ENCODE data around the gene KDELR3.

The KDELR3 gene

DNA sequence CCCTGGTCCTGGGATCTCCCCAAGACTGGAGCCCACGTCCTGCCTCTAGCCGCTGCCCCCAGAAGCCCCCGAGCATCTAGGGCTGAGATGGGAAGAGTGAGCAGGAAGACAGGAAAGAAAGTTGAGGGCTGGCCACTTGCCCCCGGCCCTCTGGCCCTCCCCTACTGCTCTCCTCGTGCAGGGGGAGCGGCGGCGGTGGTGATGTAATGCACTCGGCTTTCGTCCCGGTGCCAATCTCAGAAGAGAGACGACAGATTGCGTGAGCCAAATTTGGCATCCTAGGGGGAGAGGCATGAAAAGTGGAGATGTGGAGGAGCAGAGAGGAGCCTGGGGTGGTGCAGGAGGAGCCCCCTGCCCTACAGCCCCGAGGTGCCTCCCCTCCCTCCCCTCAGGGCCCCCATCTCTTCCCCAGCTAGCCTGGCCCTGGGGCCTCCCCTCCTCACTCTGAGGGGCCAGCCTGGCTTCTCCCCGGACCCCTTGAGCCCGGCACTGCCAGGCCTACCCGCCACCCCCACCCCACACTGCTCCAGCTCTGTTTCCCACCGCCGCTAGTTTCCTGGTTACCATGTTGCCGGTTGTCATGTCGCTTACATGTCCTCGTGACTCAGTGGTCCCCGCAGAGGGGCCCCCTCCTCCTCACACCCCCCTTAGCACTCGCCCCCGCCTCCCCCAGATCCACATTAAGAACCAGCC is 15.4 kb upstream of the KDELR3 start (continued):
- no peak for TF ChIP-seq ZNF660 (tag by site-specific recombination; IDR thresholded peaks at IDR 0.05)
- no peak for TF ChIP-seq ZFP69B (tag by site-specific recombination; IDR thresholded peaks at IDR 0.05)
- no peak for TF ChIP-seq ZNF223 (tag by site-specific recombination; IDR thresholded peaks at IDR 0.05)
- TF ChIP-seq ZXDB (tag by site-specific recombination; IDR thresholded peaks at IDR 0.05) = no peak
- no peak for TF ChIP-seq ZNF169 (tag by site-specific recombination; IDR thresholded peaks at IDR 0.05)
- TF ChIP-seq, protein P1, sequence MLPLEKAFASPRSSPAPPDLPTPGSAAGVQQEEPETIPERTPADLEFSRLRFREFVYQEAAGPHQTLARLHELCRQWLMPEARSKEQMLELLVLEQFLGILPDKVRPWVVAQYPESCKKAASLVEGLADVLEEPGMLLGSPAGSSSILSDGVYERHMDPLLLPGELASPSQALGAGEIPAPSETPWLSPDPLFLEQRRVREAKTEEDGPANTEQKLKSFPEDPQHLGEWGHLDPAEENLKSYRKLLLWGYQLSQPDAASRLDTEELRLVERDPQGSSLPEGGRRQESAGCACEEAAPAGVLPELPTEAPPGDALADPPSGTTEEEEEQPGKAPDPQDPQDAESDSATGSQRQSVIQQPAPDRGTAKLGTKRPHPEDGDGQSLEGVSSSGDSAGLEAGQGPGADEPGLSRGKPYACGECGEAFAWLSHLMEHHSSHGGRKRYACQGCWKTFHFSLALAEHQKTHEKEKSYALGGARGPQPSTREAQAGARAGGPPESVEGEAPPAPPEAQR (tag by site-specific recombination; IDR thresholded peaks at IDR 0.05) = no peak
- TF ChIP-seq ZNF416 (tag by site-specific recombination; IDR thresholded peaks at IDR 0.05) = no peak
- TF ChIP-seq ZFP37 (tag by site-specific recombination; IDR thresholded peaks at IDR 0.05) = no peak
- TF ChIP-seq, protein P2, sequence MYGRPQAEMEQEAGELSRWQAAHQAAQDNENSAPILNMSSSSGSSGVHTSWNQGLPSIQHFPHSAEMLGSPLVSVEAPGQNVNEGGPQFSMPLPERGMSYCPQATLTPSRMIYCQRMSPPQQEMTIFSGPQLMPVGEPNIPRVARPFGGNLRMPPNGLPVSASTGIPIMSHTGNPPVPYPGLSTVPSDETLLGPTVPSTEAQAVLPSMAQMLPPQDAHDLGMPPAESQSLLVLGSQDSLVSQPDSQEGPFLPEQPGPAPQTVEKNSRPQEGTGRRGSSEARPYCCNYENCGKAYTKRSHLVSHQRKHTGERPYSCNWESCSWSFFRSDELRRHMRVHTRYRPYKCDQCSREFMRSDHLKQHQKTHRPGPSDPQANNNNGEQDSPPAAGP (tag by site-specific recombination; IDR thresholded peaks at IDR 0.05) = no peak
- no peak for TF ChIP-seq KLF1 (tag by site-specific recombination; IDR thresholded peaks at IDR 0.05)
- TF ChIP-seq ZNF501 (tag by site-specific recombination; IDR thresholded peaks at IDR 0.05) = no peak
- TF ChIP-seq ZNF623 (tag by site-specific recombination; IDR thresholded peaks at IDR 0.05) = no peak
- TF ChIP-seq BCL11B (tag by site-specific recombination; IDR thresholded peaks at IDR 0.05; ENCODE audit: low read depth) = peak; percentile 80
- TF ChIP-seq KLF9 (tag by site-specific recombination; IDR thresholded peaks at IDR 0.05; ENCODE audit: low read depth) = no peak
- no peak for TF ChIP-seq ZNF335 (tag by site-specific recombination; conservative IDR thresholded peaks at IDR 0.05)
- no peak for TF ChIP-seq ZNF529 (tag by site-specific recombination; IDR thresholded peaks at IDR 0.05; ENCODE audit: insufficient replicate concordance)
- no peak for TF ChIP-seq ZNF221 (tag by site-specific recombination; IDR thresholded peaks at IDR 0.05; ENCODE audit: borderline replicate concordance)
- no peak for TF ChIP-seq WT1 (tag by site-specific recombination; IDR thresholded peaks at IDR 0.05)
- TF ChIP-seq ZBTB17 (tag by site-specific recombination; IDR thresholded peaks at IDR 0.05) = peak; percentile 66
- TF ChIP-seq SALL2 (tag by site-specific recombination; IDR thresholded peaks at IDR 0.05; ENCODE audit: borderline replicate concordance) = no peak
- TF ChIP-seq ZFHX2 (tag by site-specific recombination; conservative IDR thresholded peaks at IDR 0.05) = no peak; the same call in 1 of the 2 replicates
- no peak for TF ChIP-seq ZNF202 (tag by site-specific recombination; IDR thresholded peaks at IDR 0.05; ENCODE audit: borderline replicate concordance)
- peak; percentile 48; the same call in 1 of the 2 replicates for TF ChIP-seq KLF8 (tag by site-specific recombination; IDR thresholded peaks at IDR 0.05)
- TF ChIP-seq ZNF248 (tag by site-specific recombination; IDR thresholded peaks at IDR 0.05) = no peak
- 0 out of 2 replicates have a peak, but pooled peaks have one; percentile 43 for TF ChIP-seq ZEB2 (tag by site-specific recombination; IDR thresholded peaks at IDR 0.05)
- TF ChIP-seq EGR2 (tag by site-specific recombination; IDR thresholded peaks at IDR 0.05; ENCODE audit: low read depth) = no peak
- TF ChIP-seq ZNF777 (tag by site-specific recombination; IDR thresholded peaks at IDR 0.05; ENCODE audit: borderline replicate concordance) = no peak
- TF ChIP-seq ZNF747 (tag by site-specific recombination; IDR thresholded peaks at IDR 0.05) = no peak
- TF ChIP-seq, protein P3, sequence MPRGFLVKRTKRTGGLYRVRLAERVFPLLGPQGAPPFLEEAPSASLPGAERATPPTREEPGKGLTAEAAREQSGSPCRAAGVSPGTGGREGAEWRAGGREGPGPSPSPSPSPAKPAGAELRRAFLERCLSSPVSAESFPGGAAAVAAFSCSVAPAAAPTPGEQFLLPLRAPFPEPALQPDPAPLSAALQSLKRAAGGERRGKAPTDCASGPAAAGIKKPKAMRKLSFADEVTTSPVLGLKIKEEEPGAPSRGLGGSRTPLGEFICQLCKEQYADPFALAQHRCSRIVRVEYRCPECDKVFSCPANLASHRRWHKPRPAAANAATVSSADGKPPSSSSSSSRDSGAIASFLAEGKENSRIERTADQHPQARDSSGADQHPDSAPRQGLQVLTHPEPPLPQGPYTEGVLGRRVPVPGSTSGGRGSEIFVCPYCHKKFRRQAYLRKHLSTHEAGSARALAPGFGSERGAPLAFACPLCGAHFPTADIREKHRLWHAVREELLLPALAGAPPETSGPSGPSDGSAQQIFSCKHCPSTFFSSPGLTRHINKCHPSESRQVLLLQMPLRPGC (tag by site-specific recombination; IDR thresholded peaks at IDR 0.05) = no peak; the same call in 1 of the 2 replicates
- no peak for TF ChIP-seq HOXC10 (CRISPR knock-in tag; IDR thresholded peaks at IDR 0.05)
- TF ChIP-seq ZNF155 (tag by site-specific recombination; IDR thresholded peaks at IDR 0.05) = no peak

All from HEK293 (cell line).